Measurements from ENCODE around the gene RBM26. TPM values are rescaled to one million over a fixed set of nuclear protein-coding genes. Genes with fewer than 3 reads are reported as not detected.

RBM26 gene
- total and polyA plus RNA-seq, 2 of the 4 experiments (the other 2 are of a cell fraction) = 17.6 to 18.1 TPM

DNA sequence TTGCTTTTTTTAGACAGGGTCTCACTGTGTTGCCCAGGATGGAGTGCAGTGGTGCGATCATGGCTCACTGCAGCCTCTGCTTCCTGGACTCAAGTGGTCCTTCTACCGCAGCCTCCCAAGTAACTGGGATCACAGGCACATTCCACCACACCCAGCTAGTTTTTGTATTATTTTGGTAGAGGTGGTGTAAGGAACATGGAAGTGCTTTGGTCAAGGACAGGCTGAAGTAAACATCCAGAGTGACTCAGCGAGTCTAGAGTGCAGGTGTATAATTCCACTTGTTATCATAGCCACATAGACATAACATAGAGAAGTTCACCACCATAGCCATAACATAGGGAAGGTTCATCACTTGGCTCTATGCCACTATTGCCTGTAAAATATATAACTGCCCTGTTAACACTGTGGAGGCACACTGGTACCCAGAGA, 98.6 kb downstream of the RBM26 start:
- no peak overlapping the region for H3K14ac ChIP-seq (replicated peaks; ENCODE audit: low read depth, low read length)
- WGBS, 2 experiments (ENCODE audit: extremely low coverage in 2 of 2, insufficient read length in 1 of 2) = no CpG with 5 or more reads among the region's 3 CpGs

More for the DNA sequence above, 98.6 kb downstream of the RBM26 start:
- in situ Hi-C loops (cut with MboI; ENCODE audit: low sequenced_read_pairs) = no loop called here
- H2BK20ac ChIP-seq (ENCODE audit: low read depth, low read length) = no peak overlapping the region
- CTCF ChIA-PET = no interaction called here
- H4K20me1 ChIP-seq (ENCODE audit: insufficient read depth, low read length) = no peaks in the 10 kb centered on the region
- no peak overlapping the region for H2AFZ ChIP-seq (replicated peaks; ENCODE audit: low read length, poor library complexity)
- no peak overlapping the region for H4K91ac ChIP-seq (ENCODE audit: insufficient read depth, low read depth, low read length)
- TF ChIP-seq CEBPB (IDR thresholded peaks at IDR 0.05; ENCODE audit: low read depth, low read length) (no peak), BHLHE40 (IDR thresholded peaks at IDR 0.05; ENCODE audit: low read depth, low read length) (no peak), MXI1 (IDR thresholded peaks at IDR 0.05; ENCODE audit: borderline replicate concordance, low read depth, low read length) (no peak), NFE2L2 (IDR thresholded peaks at IDR 0.05; ENCODE audit: low read depth, low read length) (peak; percentile 51; the same call in 1 of the 2 replicates)
- no peak overlapping the region for H2AK9ac ChIP-seq (replicated peaks; ENCODE audit: low read depth, low read length, poor library complexity)
- H2AK5ac ChIP-seq (ENCODE audit: low read depth, low read length) = no peak overlapping the region
- H3K4ac ChIP-seq (ENCODE audit: low read depth, low read length) = no peak overlapping the region
- H4K5ac ChIP-seq (ENCODE audit: low read depth, low read length) = no peak overlapping the region
- DNase-seq = peak; percentile 16
- intact Hi-C loops (cut with micrococcal nuclease) = no loop called here
- H3K9me3 ChIP-seq (ENCODE audit: control insufficient read depth, insufficient read depth, low read length) = no peaks in the 10 kb centered on the region
- H2BK5ac ChIP-seq (ENCODE audit: low read depth, low read length, poor library complexity, severe bottlenecking) = no peak overlapping the region
- H3K27ac ChIP-seq (ENCODE audit: insufficient read depth, low read length) = no peak overlapping the region
- H3K18ac ChIP-seq (ENCODE audit: low read depth, low read length) = no peak overlapping the region
- dilution Hi-C loops (cut with HindIII; ENCODE audit: low sequenced_read_pairs, unreplicated experiment) = no loop called here
- no peak overlapping the region for H3K23ac ChIP-seq (ENCODE audit: low read depth, low read length)
- H3K9ac ChIP-seq (ENCODE audit: low read depth, low read length) = no peak overlapping the region
- H3K27me3 ChIP-seq (ENCODE audit: control insufficient read depth, insufficient read depth, low read length) = no peaks in the 10 kb centered on the region
- H3K36me3 ChIP-seq (ENCODE audit: control insufficient read depth, insufficient read depth, low read length) = no peaks in the 10 kb centered on the region
- H2BK120ac ChIP-seq (ENCODE audit: low read depth, low read length) = no peak overlapping the region
- no peak overlapping the region for H3K56ac ChIP-seq (ENCODE audit: extremely low read depth, insufficient read depth, low read length)
- H3K4me2 ChIP-seq (ENCODE audit: low read depth, low read length) = no peak overlapping the region
- ATAC-seq (ENCODE audit: low read depth) = peak; percentile 18
- H2BK15ac ChIP-seq (ENCODE audit: low read depth, low read length) = no peak overlapping the region
- no peak overlapping the region for H3K4me3 ChIP-seq (ENCODE audit: insufficient read depth, low read depth, low read length)
- no peak overlapping the region for H4K8ac ChIP-seq (ENCODE audit: low read depth in 2 of 2, low read length in 2 of 2)
- no peaks in the 10 kb centered on the region; the same call in 1 of the 2 replicates for H3K4me1 ChIP-seq (ENCODE audit: control insufficient read depth, insufficient read depth, low read length)
- BruUV-seq (replicated peaks) = no TSS peak
- no peaks in the 10 kb centered on the region for H3K79me1 ChIP-seq (ENCODE audit: low read depth in 1 of 2, low read length in 2 of 2)
- POLR2A ChIA-PET (ENCODE audit: unreplicated experiment) = interaction anchor here (0.5 kb wide), 1 partner anchor 182 kb away, joined by 3 read pairs; no protein-coding TSS in a partner anchor
- no peaks in the 10 kb centered on the region for H3K9me1 ChIP-seq (ENCODE audit: insufficient read depth, low read length)

Measured in IMR-90 (cell line).